Measurements from ENCODE around the gene CD48.
"Not testable (repeated sequence)": the region's sequence is repeated elsewhere in the genome, so short reads cannot be mapped to it uniquely, and the experiment has no call there.

The CD48 gene

DNA sequence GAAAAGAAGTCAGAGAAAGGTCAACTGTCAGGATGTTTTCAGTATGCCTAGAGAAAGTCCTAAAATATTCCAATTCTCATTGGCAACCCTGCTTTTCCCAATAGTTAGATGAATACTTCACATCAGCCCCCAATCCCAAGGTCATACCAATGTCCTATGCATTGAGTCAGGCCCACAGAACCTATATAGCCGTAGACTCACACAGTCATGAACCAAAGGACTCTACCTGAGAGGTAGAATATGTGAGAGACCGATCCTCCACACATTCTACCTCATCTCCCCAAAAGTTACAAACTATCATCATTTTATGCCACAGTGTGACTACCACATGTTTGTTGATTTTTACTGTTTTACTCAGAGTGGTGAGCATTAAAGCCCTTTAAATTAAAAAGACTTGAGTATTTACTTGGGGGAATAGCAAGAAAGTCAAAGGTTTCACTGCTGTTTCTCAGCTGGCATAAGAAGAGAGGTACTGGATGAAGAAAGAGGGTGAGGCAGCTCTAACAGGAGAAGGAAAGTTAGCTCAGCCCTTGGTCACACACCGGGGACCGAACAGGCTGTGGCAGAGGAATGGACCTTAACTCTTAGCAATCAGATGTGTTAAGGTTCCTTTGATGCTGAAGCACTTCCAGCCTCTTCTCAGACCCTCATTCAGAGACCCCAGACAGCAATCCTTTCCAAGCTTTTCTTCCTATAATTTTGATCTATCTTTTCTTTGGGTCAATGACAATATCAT lies 937 bp downstream of the CD48 start:
- DNase-seq, result no peak

- no peak for DNase-seq
These were observed 1.9 kb downstream of the CD48 start for GRCh38 chr1:160709715-160710114.

GRCh38 chr1:160708801-160709200 lies 2.8 kb downstream of the CD48 start:
- DNase-seq, result no peak

DNA sequence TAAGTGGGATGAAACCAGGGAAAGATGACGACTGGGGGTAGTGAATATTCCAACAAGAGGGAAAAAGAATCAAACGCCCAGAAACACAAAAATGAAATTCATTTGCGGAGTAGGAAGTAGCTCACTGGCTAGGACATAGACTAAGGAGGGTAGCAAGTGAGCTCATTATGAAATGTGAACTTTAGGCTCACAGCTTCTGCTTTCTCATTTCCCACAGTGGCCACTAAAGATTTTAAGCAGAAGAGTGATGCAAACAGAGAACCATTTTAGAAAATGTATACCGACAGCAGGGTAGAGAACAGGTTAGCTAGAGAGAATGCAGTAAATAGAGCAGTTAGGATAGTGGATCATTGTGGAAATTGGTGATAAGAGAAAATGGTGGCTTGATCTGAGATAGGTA lies 3.5 kb downstream of the CD48 start:
- no peak for DNase-seq

DNA sequence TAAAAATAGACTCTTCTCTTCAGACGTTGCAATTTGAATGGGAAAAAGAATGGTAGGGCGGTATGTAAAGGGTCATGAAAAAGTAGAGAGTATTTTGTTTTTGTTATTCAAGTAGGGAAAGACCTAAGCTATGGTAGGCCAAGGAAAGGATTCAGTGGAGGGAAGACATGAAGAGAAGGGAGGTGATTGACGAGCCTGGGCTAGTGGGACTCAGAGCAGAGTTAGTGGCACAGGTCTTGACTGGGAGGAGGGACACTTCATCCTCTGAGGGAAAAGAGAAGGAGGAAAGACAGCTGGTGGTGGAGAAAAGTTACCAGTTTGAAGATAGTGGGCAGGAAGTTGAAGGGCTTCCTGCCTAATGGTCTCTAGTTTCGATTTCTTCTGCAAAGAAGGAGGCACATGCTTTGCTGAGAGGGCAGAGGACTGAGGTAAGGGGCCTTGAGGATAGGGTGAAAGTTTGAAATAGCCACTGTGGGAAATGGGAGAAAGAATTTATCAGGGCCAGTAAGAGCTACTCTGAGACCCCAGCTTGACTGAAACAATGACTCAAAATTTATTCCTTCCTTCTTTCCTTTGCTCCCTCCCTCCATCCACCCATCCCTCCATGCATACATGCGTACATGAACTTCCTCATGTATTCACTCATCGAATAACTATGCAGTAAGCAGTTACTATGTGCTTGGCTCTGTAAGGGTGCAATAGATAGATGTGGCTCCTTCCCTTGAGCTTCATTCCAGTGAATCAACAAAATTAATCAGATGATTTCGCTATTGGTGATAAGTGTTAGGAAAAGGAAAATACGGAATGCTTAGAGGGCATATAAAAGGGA lies 4.2 kb downstream of the CD48 start:
- DNase-seq, result no peak

DNA sequence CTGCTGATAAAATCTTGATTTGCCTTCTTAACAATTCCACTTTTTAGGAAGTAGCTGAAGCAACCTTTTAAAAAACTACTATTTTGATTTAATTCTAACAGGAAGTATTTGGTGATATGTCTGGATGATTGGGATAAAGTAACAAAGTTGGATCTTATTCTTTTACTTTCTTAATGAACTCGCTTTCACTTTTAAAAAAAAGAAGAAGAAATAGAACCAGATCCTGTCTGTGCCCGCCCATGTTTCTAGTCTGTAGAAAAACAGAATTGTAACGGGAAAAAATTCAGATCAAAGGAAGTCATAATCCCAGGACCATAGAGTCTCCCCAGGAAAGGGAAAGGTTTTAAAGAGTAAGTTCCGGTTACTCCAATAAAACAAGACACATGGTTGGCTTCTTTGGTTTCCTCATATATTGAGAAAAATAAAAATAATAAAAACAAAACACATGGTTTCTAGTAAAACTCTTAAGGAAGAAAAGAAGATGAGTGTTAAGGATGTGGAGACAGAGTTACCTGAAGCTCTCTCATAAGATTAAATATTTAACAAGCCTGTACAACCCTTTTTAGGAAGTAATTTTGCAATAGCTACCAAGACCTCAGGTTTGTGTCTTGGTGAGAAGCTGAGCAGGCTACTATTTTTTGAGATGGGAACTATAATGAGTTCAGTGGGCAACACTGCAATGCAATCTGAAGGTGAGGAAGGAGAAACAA lies 4.9 kb downstream of the CD48 start:
- no peak for DNase-seq

GRCh38 chr1:160705742-160706141 lies 5.9 kb downstream of the CD48 start:
- no peak for DNase-seq

DNA sequence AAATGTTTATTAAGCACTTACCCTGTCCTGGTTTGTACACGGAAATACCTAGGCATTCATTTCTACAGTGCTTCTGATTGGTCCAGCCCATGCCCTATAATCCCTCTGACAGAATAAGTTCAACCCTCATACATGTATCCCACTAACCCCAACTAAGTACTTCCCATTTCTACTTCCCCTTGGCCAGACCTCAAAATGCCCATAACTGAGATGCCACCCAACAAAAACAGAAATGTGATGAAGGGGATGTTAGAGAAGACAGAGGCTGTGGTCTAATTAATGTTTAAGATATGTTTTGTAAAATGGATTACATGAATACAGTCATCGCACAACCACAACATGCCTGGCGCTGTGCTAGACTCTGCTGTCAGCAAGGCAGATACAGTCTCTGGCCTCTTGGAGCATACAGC lies 6.4 kb downstream of the CD48 start:
- not testable (repeated sequence) for DNase-seq

GRCh38 chr1:160704250-160704649 lies 7.4 kb downstream of the CD48 start:
- no peak for DNase-seq

DNA sequence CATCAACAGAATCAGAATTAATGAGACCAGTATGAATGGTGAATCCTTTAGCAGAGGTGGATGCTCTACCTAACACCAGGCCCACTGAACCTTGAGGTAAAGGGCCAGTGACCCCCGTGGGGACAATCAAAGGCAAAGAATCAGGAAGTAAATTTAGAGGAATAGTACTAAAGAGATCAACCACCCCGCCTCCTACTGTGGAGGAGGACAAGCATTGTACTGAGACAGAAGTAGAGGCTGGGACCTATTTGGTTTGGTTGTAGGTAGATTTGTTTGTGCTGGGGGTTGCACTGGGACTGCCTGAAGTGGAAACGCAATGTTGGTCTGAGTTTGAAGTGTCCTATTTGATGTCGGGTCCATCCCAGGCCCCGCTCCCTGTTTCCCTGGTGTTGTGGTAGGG lies 9.5 kb downstream of the CD48 start:
- no peak for DNase-seq

- DNase-seq, result not testable (repeated sequence)
These were observed 19.2 kb downstream of the CD48 start for GRCh38 chr1:160692390-160692789.

- no peak for DNase-seq
These were observed 26.4 kb downstream of the CD48 start for GRCh38 chr1:160685266-160685665.

DNA sequence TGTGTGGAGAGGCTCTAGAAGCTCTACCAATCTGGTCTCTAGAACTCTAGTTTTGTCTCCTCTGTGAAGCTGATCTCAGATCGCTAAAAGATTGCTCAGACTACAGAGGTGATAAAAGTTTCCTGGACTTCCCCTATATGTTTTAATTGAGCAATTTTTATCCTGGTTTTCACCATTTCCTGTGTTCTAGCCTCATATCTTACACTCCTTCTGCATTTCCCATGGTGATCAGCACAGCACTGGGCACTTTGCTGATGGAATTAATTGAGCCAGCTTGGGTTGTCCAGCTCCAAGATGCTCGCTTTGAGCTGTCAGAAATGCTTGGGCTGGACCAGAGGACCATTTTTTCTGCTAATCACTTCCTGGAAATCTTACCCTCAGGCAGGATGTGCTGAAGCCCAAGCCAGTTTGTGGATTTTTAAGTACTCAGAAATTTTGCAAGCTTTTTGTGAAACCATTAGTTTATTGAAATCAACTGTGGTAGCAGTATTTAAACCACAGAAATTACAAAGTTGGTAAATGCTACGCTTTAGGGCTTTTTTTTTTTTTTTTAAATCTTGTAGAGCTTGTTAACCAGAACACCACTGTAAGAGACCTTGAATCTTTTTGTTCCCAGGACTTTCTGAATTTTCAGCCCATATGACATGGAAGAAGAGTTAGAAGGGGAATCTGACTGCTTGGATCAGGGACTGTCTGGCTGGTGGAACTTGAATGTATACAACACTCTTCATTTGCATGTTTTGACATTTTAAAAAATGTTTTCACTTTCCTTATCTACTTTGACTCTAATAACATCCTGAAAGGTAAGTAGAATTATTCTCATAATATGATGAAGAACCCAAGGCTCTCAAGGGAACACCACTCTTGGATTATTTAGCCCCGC lies 28.4 kb downstream of the CD48 start:
- no peak for DNase-seq

- no peak for DNase-seq
These were observed 29.8 kb downstream of the CD48 start for GRCh38 chr1:160681891-160682140.

DNA sequence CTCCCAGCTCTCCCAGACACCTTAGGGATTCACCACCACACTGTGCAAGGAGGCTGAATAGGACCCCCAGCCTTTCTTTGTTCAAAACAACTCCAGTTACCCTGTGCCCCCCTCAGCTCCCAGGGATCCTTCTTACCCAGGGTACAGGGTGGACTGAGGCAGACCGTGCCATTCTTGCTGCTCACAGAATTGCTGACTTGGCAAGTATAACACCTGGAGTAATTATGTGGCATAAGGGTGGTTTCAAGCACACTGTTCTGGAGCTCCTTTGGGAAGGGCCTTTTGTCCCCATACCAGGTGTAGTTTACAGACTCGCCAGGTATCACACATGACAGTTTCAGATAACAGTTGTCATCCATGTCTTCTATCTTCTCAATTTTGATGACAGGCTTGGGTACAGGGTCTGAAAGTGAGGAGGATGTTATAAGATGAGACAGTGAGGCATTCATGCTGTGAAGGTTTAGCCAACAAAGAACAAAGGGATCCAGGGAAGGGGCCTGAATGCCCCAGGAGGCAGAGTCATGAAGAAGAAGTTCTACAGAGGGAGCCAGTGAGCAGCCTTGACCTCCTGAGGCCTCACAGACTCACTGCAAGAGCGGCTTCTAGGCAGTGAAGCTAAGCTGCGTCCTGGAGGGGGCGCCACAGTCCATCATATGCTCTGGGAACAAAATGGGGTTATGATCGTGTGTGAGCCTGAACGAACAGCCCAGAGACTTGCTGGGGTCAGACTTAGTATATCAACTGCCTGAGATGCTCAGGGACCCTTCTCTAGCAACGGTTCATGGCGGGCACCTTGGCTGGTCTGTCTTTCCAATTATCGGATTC lies 30.3 kb downstream of the CD48 start:
- DNase-seq, result peak; percentile 87 to 91

DNA sequence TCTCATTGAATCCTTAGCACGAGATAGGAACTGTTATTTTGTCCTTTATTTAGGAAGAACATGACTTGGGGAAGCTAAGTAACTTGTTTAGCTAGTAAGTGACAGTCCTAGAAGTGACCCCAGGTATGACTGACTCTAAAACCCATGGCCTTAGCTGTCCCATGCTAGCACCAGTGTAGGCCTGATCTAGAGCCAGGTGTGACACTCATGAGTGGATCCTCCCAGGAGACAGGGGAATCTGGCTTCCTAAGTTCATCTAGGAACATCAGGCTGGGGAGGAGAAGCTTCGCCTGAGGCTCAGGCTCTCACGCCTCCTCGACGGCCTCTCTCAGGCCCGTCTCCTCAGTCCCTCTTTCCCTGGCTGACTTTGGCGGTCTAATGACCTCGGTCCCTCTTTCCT lies 31.2 kb downstream of the CD48 start:
- DNase-seq, result no peak

GRCh38 chr1:160679893-160680292 lies 31.7 kb downstream of the CD48 start:
- DNase-seq, result no peak

DNA sequence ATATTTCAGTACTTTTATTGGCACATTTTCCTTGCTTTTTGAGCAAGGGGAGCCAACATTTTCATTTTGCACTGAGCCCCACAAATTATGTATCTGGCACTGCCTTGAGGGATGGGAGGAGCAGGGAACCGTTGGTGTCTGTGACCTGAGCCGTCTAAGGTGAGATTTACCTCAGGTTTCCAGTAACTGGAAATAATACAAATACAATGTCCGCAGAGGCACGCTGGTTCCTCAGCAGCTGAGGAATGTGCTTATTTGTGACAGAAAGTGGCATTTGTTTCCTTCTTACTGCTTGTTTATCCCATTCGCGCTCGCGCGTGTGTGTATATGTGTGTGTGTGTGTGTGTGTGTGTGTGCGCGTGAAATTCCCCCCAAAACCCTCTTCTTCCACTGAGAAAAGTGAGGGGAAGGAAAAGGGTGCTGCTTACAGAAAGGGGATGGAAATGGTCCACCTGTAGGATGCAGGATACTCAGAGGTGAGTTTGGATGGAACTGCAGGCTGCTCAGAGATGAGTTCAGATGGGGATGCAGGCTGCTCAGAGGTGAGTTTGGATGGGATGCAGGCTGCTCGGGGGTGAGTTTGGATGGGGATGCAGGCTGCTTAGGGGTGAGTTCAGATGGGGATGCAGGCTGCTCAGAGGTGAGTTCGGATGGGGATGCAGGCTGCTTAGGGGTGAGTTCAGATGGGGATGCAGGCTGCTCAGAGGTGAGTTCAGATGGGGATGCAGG lies 34.6 kb downstream of the CD48 start:
- DNase-seq, result no peak

DNA sequence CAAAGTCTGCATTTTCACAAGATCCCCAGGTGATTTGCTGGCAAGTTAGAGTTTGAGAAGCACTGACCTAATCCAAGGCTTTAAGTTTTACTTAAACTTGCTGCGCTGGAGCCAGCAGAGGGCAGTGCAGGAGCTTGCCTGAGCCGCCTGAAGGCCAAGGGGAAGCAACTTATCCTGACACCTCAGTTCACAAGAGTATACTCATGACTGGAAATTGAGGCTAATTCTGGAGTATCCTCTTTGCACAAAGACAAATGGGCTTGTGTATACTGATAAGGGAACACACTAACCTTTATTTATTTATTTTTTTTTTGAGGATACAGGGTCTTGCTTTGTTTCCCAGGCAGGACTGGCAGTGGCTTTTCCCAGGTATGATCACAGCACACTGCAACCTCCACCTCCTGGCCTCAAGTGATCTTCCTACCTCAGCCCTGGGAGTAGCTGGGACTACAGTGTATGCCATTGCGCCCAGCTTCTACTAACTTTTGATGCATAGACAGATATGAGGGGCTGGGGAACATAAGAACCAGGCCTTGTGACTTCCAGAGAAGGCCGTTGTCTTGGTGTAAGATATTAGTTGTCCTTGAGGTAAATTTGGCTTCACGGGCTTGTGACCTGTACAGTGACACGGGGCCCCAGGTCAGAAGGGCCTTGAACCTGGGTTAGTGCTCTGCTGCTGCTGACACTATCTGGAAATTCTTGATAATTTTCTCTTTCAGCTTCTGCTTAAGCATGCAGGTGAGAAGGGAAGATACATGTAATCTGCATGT lies 35.8 kb downstream of the CD48 start:
- peak; percentile 74 to 80 for DNase-seq

DNA sequence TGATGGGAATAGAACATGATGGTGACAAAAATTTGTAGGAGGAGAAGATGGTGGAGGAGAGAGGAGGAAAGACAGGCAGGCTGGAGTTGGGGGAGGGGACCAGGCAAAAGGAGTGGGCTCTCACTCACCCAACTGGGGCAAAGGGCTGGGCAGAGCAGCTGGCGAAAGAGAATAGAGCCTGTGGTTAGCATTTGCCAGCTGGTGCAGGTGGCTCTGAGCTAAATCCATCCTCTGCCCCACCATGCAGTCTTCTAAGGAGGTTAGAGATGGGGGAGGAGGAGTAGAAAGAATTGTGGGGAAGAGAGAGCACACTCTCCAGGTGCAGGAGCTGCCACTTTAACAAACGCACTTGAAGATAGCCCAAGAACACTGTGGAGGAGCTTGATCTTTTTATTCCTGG lies 37.2 kb downstream of the CD48 start:
- DNase-seq, result no peak

All from stimulated activated CD4-positive, alpha-beta T cell treated with anti-CD3 and anti-CD28 coated beads, Interleukin-2, amount 100 ng/mL, for 24 hours (primary cell).